ENCODE results near the gene CKAP5. TPM values are rescaled to one million over a fixed set of nuclear protein-coding genes. Genes with fewer than 3 reads are reported as not detected.

Gene CKAP5
- total and polyA plus RNA-seq, 2 donors (not counting 1 experiment from before 2014, with no cell fraction given) = 64.7 to 111 TPM

DNA sequence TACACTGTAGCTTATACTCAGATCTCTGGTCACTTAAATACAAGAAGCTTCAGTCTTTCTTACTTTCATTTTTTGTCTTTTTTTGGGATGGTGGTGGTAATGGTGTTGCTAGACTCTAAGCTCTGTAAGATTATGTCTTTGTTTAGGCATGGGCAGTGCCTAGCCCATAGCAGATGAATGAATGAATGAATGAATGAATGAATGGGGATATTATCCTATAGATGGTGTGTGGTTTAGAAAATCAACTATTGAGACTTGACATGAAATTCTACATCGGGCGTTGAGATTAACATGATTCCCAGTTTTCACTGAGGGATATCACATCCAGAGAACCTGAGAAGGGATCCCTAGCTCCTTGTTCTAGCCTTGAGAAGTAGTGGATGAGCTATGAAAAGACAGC lies 9.8 kb upstream of the CKAP5 start:
- Histone ChIP-seq H3K9me3 (ENCODE audit: control insufficient read depth, insufficient read depth, low read depth, low read length) (no peaks in the 10 kb centered on the region), H3K4me1 (ENCODE audit: control insufficient read depth, extremely low read depth, insufficient read depth, low read length) (no peaks in the 10 kb centered on the region), H4K20me1 (ENCODE audit: control insufficient read depth, extremely low read depth, insufficient read depth, low read length) (no peaks in the 10 kb centered on the region), H3K9ac (ENCODE audit: insufficient read depth, low read length) (no peak overlapping the region), H3K4me3 (replicated peaks in 1 of 4; ENCODE audit: control extremely low read depth in 1 of 4, insufficient read depth in 1 of 4, low read depth in 3 of 4, low read length in 4 of 4) (no peak overlapping the region), H3K27me3 (ENCODE audit: control insufficient read depth, insufficient read depth, low read length) (no peaks in the 10 kb centered on the region), H2AFZ (ENCODE audit: low read length) (no peak overlapping the region), H3K4me2 (ENCODE audit: extremely low read depth, insufficient read depth, low read length) (no peak overlapping the region), H3K36me3 (ENCODE audit: control insufficient read depth, insufficient read depth, low read length) (no peaks in the 10 kb centered on the region), H3K79me2 (ENCODE audit: control insufficient read depth, insufficient read depth, low read length) (no peaks in the 10 kb centered on the region), H3K27ac (ENCODE audit: insufficient read depth, low read length) (no peak overlapping the region)
- DNase-seq (ENCODE audit: low read depth in 2 of 2) = no peak
- TF ChIP-seq EZH2 (IDR thresholded peaks at IDR 0.05; ENCODE audit: low read length, missing control alignments) = no peak
- no peak for TF ChIP-seq CTCF (conservative IDR thresholded peaks at IDR 0.05 in 1 of 2, IDR thresholded peaks at IDR 0.05 in 1 of 2; ENCODE audit: low read depth in 1 of 2, low read length in 2 of 2)

- H3K36me3 ChIP-seq (ENCODE audit: control insufficient read depth, insufficient read depth, low read length) = no peaks in the 10 kb centered on the region
- H2AFZ ChIP-seq (ENCODE audit: low read length) = no peak overlapping the region
- no peak overlapping the region for H3K4me2 ChIP-seq (ENCODE audit: extremely low read depth, insufficient read depth, low read length)
- H4K20me1 ChIP-seq (ENCODE audit: control insufficient read depth, extremely low read depth, insufficient read depth, low read length) = no peaks in the 10 kb centered on the region
- no peak overlapping the region for H3K27ac ChIP-seq (ENCODE audit: insufficient read depth, low read length)
- H3K4me1 ChIP-seq (ENCODE audit: control insufficient read depth, extremely low read depth, insufficient read depth, low read length) = no peaks in the 10 kb centered on the region
- no peaks in the 10 kb centered on the region for H3K79me2 ChIP-seq (ENCODE audit: control insufficient read depth, insufficient read depth, low read length)
- peak in 1 of 2 donors; percentile 20 for DNase-seq (ENCODE audit: low read depth in 2 of 2)
- TF ChIP-seq CTCF (conservative IDR thresholded peaks at IDR 0.05 in 1 of 2, IDR thresholded peaks at IDR 0.05 in 1 of 2; ENCODE audit: low read depth in 1 of 2, low read length in 2 of 2) = no peak
- no peak for TF ChIP-seq EZH2 (IDR thresholded peaks at IDR 0.05; ENCODE audit: low read length, missing control alignments)
- H3K9me3 ChIP-seq (ENCODE audit: control insufficient read depth, insufficient read depth, low read depth, low read length) = no peaks in the 10 kb centered on the region
- H3K4me3 ChIP-seq (replicated peaks in 1 of 4; ENCODE audit: control extremely low read depth in 1 of 4, insufficient read depth in 1 of 4, low read depth in 3 of 4, low read length in 4 of 4) = no peak overlapping the region
- no peak overlapping the region for H3K9ac ChIP-seq (ENCODE audit: insufficient read depth, low read length)
- H3K27me3 ChIP-seq (ENCODE audit: control insufficient read depth, insufficient read depth, low read length) = no peaks in the 10 kb centered on the region
Measured at GRCh38 chr11:46855167-46855566, 9.1 kb upstream of the CKAP5 start.

GRCh38 chr11:46850829-46851380 lies 4.8 kb upstream of the CKAP5 start:
- Histone ChIP-seq H2AFZ (ENCODE audit: low read length) (peak overlapping the region; percentile 8), H3K27me3 (ENCODE audit: control insufficient read depth, insufficient read depth, low read length) (no peaks in the 10 kb centered on the region), H3K4me1 (ENCODE audit: control insufficient read depth, extremely low read depth, insufficient read depth, low read length) (no peaks in the 10 kb centered on the region), H3K9ac (ENCODE audit: insufficient read depth, low read length) (no peak overlapping the region), H3K79me2 (ENCODE audit: control insufficient read depth, insufficient read depth, low read length) (peaks cover 1% of the 10 kb centered on the region), H3K27ac (ENCODE audit: insufficient read depth, low read length) (no peak overlapping the region), H3K9me3 (ENCODE audit: control insufficient read depth, insufficient read depth, low read depth, low read length) (no peaks in the 10 kb centered on the region), H3K4me3 (replicated peaks in 1 of 4; ENCODE audit: control extremely low read depth in 1 of 4, insufficient read depth in 1 of 4, low read depth in 3 of 4, low read length in 4 of 4) (no peak overlapping the region), H3K36me3 (ENCODE audit: control insufficient read depth, insufficient read depth, low read length) (no peaks in the 10 kb centered on the region), H3K4me2 (ENCODE audit: extremely low read depth, insufficient read depth, low read length) (no peak overlapping the region), H4K20me1 (ENCODE audit: control insufficient read depth, extremely low read depth, insufficient read depth, low read length) (no peaks in the 10 kb centered on the region)
- no peak for TF ChIP-seq CTCF (conservative IDR thresholded peaks at IDR 0.05 in 1 of 2, IDR thresholded peaks at IDR 0.05 in 1 of 2; ENCODE audit: low read depth in 1 of 2, low read length in 2 of 2)
- TF ChIP-seq EZH2 (IDR thresholded peaks at IDR 0.05; ENCODE audit: low read length, missing control alignments) = no peak
- no peak for DNase-seq (ENCODE audit: low read depth in 2 of 2)

Measured in fibroblast of lung (primary cell).